ENCODE measurements around the gene SPEM3.
"Not testable (repeated sequence)": the region's sequence is repeated elsewhere in the genome, so short reads cannot be mapped to it uniquely, and the experiment has no call there.

Gene SPEM3

DNA sequence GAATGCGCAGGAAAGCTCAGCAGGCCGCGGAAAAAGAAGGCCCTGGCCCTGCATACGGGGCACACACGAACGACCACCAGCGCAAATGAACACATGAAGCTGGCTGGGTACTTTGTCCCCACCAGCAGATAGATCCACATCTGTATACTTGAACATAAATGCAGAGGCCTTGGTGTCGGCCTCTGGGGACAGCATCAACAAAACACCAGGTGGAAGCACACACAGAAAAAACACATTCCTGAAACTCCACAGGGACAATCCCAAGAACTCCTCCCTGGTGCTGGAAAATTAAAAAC, 51.4 kb downstream of the SPEM3 start:
- H3K9me3 ChIP-seq (replicated peaks; ENCODE audit: low read length), result no peaks in the 10 kb centered on the region
- peak overlapping the region; percentile 81 for H3K4me3 ChIP-seq (ENCODE audit: low read length)
- peak overlapping the region; percentile 91 for H3K4me2 ChIP-seq (ENCODE audit: low read length)
- peaks cover 2% of the 10 kb centered on the region for H3K36me3 ChIP-seq (ENCODE audit: insufficient read depth, low read length)
- H3K9ac ChIP-seq (ENCODE audit: low read depth, low read length), result peak overlapping the region; percentile 80
- H3K4me1 ChIP-seq (ENCODE audit: control insufficient read depth, insufficient read depth, low read length), result peaks cover 48% of the 10 kb centered on the region
- no peaks in the 10 kb centered on the region for H3K27me3 ChIP-seq (ENCODE audit: control insufficient read depth, insufficient read depth, low read length)

DNA sequence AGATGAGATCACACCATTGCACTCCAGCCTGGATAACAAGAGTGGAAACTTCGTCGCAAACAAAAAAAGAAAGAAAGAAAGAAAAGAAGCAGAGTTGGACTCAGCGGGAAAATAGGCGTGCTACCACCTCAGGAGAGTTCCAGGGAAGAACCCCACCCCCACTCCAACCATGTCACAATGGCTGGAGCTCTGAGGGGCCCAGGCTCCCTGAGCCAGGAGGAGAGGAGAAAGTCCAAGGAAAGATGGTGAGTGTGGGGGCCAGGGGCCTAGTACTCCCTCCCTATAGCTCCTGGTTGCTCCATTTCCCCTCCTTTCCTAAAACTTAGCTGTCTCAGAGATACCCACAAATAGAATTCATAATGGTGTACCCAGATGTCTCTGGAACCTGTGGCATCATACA, 52.6 kb downstream of the SPEM3 start, which contains the start of gene SLC35G6:
Gene SLC35G6 (plus strand): TSS at position 172 of the 400 bp plus-strand sequence. CDS start 71 bp downstream, at position 243.
- peak within 1 kb of the TSS; percentile 80 for H3K9ac ChIP-seq (ENCODE audit: low read depth, low read length)

DNA sequence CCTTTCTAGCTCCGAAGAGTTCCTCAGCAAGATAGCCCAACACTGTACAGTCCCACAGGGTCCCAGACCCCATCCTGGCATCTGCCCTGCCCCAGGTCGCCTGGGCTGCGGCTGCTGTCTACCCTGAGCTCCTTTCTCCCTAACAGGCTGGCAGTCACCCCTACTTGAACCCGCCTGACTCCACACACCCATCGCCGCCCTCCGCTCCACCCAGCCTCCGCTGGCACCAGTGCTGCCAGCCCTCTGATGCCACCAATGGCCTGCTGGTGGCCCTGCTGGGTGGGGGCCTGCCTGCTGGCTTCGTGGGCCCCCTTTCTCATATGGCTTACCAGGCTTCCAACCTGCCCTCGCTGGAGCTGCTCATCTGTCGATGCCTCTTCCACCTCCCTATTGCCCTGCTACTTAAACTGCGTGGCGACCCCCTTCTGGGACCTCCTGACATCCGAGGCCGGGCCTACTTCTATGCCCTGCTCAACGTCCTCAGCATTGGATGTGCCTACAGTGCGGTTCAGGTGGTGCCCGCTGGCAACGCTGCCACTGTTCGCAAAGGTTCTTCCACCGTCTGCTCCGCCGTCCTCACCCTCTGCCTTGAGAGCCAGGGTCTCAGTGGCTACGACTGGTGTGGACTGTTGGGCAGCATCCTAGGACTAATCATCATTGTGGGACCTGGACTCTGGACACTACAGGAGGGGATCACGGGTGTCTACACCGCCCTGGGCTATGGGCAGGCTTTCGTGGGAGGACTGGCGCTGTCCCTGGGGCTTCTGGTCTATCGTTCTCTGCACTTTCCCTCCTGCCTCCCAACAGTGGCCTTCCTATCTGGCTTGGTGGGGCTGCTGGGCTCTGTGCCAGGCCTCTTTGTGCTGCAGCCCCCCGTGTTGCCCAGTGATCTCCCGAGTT, 53.4 kb downstream of the SPEM3 start:
- peaks cover 48% of the 10 kb centered on the region for H3K4me1 ChIP-seq (ENCODE audit: control insufficient read depth, insufficient read depth, low read length)
- H3K36me3 ChIP-seq (ENCODE audit: insufficient read depth, low read length); H3K27me3 ChIP-seq (ENCODE audit: control insufficient read depth, insufficient read depth, low read length); H3K9ac ChIP-seq (ENCODE audit: low read depth, low read length); H3K4me2 ChIP-seq (ENCODE audit: low read length); H3K4me3 ChIP-seq (ENCODE audit: low read length); H3K9me3 ChIP-seq (replicated peaks; ENCODE audit: low read length): not testable (repeated sequence)

More for the DNA sequence above, 52.6 kb downstream of the SPEM3 start, which contains the start of gene SLC35G6:
- not testable (repeated sequence) for H3K27me3 ChIP-seq (ENCODE audit: control insufficient read depth, insufficient read depth, low read length); H3K36me3 ChIP-seq (ENCODE audit: insufficient read depth, low read length); H3K9me3 ChIP-seq (replicated peaks; ENCODE audit: low read length)
- Histone ChIP-seq H3K4me2 (ENCODE audit: low read length) (peak within 1 kb of the TSS; percentile 91), H3K4me1 (ENCODE audit: control insufficient read depth, insufficient read depth, low read length) (peaks cover 48% of the 10 kb centered on the region), H3K4me3 (ENCODE audit: low read length) (peak within 1 kb of the TSS; percentile 81)
